T-helper 17 cell (primary cell): ENCODE results near the gene CALHM5. TPM values are rescaled to one million over a fixed set of nuclear protein-coding genes. Genes with fewer than 3 reads are reported as not detected.

Source experiments
- ATAC-seq: fragments of 150-1000 bp; cut with Tn5 transposase; 2 replicates; pipeline ENCODE4 v1.10.0; 2021; ENCODE audit warnings: mild to moderate bottlenecking, moderate library complexity
- DNase-seq, 3 donors: peaks; one replicate each; pipeline versions ENCODE4 v3.0.0 to v3.0.0-alpha.2; 2020 to 2021
- H3K9me3 ChIP-seq: one replicate; pipeline ENCODE4 v1.7.0; 2013; ENCODE audit warnings: low read length, mild to moderate bottlenecking; ENCODE audit not compliant: control insufficient read depth, poor library complexity, severe bottlenecking
- H3K27ac Mint-ChIP-seq: one replicate; pipeline ENCODE4 v1.8.0; 2022; ENCODE audit warnings: mild to moderate bottlenecking, moderate library complexity, mixed read lengths
- H3K27me3 Mint-ChIP-seq: one replicate; pipeline ENCODE4 v1.8.0; 2022; ENCODE audit warnings: mixed read lengths
- H3K36me3 Mint-ChIP-seq: one replicate; pipeline ENCODE4 v1.8.0; 2022; ENCODE audit warnings: low read depth, mixed read lengths
- H3K4me1 Mint-ChIP-seq: one replicate; pipeline ENCODE4 v1.8.0; 2022; ENCODE audit warnings: mild to moderate bottlenecking, mixed read lengths
- H3K4me3 Mint-ChIP-seq: one replicate; pipeline ENCODE4 v1.8.0; 2022; ENCODE audit warnings: mild to moderate bottlenecking, moderate library complexity, mixed read lengths
- total RNA-seq, 4 donors: library from RNA in 2 of 4; stranded (reverse) in 2 of 4; gene quantifications; one replicate each; pipeline ENCODE4 v1.2.3 and lab custom pipeline; 2022 to 2026

Gene CALHM5
- total RNA-seq, 2 donors from 2014 or later = 0.65 TPM; not detected in 1

DNA sequence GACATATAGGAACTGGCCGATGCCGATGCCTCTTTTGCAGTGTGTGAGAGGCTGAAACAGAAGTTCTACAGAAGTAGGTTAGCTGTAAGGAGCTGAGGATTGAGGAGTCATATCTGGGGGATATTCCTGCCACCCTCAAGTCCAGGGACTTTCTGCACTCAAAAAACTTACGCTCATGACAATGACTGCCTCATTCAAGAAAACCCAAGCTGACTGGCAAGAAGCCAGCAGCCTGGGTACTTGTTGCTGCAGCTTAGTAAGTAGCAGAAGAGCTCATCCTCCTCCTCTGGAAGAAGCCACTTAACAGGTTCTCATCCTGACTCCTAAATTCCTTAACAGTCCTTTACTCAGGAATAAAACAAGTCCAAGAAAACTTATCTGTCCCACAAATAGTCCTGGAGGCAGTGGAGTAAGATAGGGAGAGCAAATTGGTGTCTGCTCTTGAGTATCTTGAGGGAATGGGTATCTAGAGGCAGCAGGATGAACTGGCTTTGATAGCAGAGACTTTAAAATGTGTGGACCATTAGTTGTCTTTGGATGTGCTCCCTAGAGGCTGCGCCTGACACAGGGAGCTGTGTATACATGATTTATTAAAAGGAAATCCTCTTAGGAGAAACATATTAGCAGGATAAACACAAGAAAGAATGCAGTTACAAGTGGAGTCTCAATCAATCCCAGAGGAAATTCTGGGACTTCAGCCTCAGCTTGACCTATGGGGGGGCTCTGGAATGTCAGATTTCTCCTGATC, 7.4 kb downstream of the CALHM5 start:
- Mint-ChIP-seq H3K4me3 (no peak overlapping the region), H3K36me3 (no peaks in the 10 kb centered on the region), H3K27me3 (peaks cover 15% of the 10 kb centered on the region), H3K4me1 (no peaks in the 10 kb centered on the region), H3K27ac (no peak overlapping the region)
- no peaks in the 10 kb centered on the region for H3K9me3 ChIP-seq
- no peak for DNase-seq
- ATAC-seq = no peak

DNA sequence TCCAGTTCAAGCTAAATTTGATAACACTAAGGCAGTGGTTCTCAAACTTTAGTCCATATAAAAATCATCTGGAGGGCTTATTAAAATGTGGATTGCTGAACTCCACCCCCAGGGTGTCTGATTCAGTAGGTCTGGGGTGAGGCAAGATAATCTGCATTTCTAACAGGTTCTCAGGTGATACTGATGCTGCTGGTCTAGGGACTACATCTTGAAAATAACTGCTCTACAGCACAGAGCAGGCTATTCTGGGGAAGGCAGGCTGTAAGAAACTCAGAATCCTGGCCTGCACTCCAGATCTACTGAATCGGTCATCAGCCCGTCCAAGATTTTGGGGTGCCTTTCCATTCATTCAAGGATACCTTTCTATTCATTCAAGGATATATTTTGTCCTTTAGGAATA, 11.5 kb downstream of the CALHM5 start:
- ATAC-seq (no peak), DNase-seq (no peak)
- Mint-ChIP-seq H3K36me3 (no peaks in the 10 kb centered on the region), H3K4me1 (no peaks in the 10 kb centered on the region), H3K27me3 (peaks cover 30% of the 10 kb centered on the region), H3K27ac (no peak overlapping the region), H3K4me3 (no peak overlapping the region)
- no peaks in the 10 kb centered on the region for H3K9me3 ChIP-seq

DNA sequence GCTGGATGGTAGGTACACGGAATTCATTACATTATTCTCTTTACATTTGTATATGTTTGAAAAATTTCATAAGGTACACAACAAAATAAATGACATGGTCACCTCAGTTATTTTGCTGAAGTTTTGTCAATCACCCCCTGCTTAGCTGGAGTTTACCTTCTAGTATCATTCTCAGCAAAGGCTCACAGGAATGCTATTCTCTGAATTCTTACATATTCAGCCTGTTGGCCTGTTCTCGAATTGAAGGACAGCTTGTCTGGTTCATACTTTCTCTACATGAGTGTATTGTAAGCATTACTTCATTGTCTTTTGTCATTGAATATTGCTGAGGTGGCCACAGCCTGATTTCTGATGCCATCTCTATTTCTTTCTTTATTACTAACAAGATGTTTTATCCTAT, 12.8 kb downstream of the CALHM5 start:
- H3K4me1 Mint-ChIP-seq = no peaks in the 10 kb centered on the region
- no peaks in the 10 kb centered on the region for H3K36me3 Mint-ChIP-seq
- no peak overlapping the region for H3K27ac Mint-ChIP-seq
- no peak for DNase-seq
- H3K4me3 Mint-ChIP-seq = no peak overlapping the region
- H3K9me3 ChIP-seq = no peaks in the 10 kb centered on the region
- ATAC-seq = no peak
- H3K27me3 Mint-ChIP-seq = peaks cover 24% of the 10 kb centered on the region

DNA sequence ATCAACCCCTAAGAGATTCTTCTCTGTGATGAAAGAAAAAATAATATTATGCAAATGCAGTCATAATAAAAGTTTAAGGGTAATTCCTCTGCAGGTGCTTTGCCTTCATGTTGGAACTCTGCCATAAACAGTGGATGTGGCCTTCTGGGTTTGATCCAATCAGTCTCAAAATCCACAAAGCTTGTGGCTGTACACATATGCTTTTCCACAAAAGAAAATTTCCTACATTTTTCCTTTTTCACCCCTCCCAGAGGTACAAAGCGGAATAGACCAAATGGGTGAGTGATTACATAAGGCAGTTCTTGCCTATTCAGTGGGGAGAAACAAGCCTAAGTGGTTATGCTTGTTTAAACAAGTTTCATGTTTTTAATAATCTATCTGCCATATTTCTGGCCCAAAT, 16.7 kb downstream of the CALHM5 start:
- H3K4me1 Mint-ChIP-seq = peaks cover 2% of the 10 kb centered on the region
- no peaks in the 10 kb centered on the region for H3K9me3 ChIP-seq
- DNase-seq (no peak), ATAC-seq (no peak)
- H3K4me3 Mint-ChIP-seq = no peak overlapping the region
- H3K27me3 Mint-ChIP-seq = peaks cover 45% of the 10 kb centered on the region
- no peak overlapping the region for H3K27ac Mint-ChIP-seq
- no peaks in the 10 kb centered on the region for H3K36me3 Mint-ChIP-seq

DNA sequence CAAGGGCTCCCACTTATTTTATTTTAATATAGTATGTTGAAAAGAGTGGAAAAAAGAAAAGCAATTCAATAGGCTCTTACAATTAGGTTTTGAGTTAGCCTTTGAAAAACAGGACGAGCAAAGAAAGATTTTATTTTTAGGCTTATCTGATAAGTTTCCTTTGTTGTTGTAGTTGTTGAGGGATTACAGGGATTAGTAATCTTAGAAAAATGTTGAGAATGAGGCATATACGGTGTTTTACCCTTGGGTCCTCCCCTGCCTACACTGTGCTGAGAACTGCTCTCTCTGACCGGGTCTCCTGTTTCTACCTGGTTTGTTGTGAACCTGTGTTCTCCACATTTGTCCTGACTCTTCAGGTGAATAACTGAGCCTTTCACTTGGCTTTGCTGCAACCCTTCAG, 17.3 kb downstream of the CALHM5 start:
- ATAC-seq (no peak), DNase-seq (no peak)
- no peaks in the 10 kb centered on the region for H3K9me3 ChIP-seq
- H3K4me3 Mint-ChIP-seq = no peak overlapping the region
- no peak overlapping the region for H3K27ac Mint-ChIP-seq
- H3K27me3 Mint-ChIP-seq = peaks cover 51% of the 10 kb centered on the region
- no peaks in the 10 kb centered on the region for H3K36me3 Mint-ChIP-seq
- peaks cover 2% of the 10 kb centered on the region for H3K4me1 Mint-ChIP-seq

DNA sequence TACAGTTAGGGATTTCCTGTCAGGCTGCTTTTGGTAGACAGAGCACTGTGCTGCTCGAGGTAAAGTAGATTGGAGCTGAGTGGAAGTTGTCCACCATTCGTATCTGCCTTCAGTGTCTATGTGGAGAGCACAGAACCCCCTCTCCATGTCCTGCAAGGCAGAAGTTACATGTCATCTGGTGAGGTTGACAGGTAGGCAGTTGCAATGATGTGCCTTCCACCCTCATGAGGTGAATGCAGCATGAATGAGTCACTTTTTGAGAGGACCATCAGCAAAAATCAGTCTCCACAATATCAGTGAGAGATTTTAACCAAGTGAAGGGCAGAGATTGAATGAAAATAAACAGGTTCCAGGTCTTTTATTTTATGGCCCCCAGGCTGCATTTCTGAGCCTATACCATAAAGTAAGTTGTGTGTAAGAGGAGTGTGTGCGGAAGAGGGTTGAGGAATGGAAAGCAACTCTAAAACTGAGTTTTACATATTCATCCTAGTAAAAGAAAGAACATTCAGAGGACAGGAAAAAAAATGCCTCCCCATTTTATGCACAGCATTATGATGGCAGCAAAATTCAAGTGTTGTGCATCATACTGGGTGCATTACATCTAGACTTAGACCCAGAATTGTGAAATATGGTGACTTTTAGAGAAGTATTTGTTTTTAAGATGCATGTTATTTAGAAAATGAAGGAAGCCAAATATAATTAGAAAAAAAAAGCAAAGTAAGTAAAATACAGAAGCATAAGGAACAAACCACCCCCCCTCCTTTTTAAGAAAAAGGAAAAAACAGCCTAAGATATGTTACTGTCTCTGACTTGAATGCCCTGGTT, 18.2 kb downstream of the CALHM5 start:
- peaks cover 2% of the 10 kb centered on the region for H3K4me1 Mint-ChIP-seq
- DNase-seq (no peak), ATAC-seq (no peak)
- peaks cover 59% of the 10 kb centered on the region for H3K27me3 Mint-ChIP-seq
- H3K27ac Mint-ChIP-seq = no peak overlapping the region
- no peaks in the 10 kb centered on the region for H3K9me3 ChIP-seq
- no peak overlapping the region for H3K4me3 Mint-ChIP-seq
- H3K36me3 Mint-ChIP-seq = no peaks in the 10 kb centered on the region

DNA sequence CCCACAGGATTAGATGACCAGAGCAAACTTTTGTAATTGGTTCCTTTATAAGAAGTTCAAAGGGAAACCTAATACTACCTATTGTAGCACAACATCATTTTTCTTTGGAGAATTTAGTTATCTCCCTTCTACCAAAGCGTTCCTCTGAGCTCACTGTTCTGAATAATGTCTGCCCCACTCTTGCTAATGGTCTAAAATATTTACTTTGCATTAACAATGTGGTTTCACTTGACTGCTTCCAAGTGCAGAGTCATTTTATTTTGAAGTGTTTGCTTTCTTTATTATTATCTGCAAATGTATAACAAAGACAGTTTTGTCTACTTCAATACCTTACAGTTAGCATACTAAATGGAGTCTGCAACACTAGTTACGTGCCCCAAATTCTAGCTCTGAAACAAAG, 19.0 kb downstream of the CALHM5 start:
- Mint-ChIP-seq H3K27me3 (peaks cover 59% of the 10 kb centered on the region), H3K36me3 (no peaks in the 10 kb centered on the region), H3K4me3 (no peak overlapping the region), H3K27ac (no peak overlapping the region), H3K4me1 (peaks cover 2% of the 10 kb centered on the region)
- H3K9me3 ChIP-seq = no peaks in the 10 kb centered on the region
- ATAC-seq (no peak), DNase-seq (no peak)

DNA sequence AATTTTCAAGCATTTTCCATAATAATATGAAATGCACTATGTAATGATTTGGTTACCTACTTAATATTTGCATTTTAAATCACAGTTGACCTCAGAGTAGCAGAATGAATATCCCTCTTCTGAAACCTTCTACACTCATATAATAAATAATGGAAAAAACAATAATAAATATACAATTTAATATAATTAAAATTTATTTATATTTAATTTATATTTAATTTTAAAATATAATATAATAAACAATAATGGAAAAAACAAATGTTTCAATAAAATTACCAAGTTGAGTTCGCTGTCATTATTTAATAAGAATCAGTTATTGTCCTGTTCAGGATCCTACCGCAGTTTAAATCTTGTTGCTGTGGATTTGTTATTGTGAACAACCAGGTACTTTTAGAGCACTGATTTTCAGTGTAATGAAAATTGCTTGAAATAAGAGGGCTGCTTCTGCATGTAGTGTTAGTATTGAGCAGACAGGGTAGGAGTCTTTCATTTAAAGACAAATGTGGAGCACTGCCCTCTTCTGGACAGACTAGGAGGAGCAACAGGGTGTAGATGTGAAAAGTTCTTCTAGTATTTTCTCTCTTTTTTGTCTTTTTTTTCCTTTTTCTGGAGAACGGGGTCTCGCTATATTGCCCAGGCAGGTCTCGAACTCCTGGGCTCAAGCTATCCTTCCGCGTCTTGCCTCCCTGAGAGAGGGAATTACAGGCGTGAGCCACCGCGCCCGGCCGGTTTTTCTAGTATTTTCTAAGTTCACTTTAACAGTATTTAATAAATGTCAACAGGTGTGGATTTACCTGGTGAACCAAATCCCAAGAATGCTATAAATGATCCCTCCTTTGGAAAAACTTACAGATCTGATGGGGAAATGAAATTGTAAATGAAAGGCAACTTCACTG, 20.5 kb downstream of the CALHM5 start:
- H3K4me3 Mint-ChIP-seq = no peak overlapping the region
- peaks cover 50% of the 10 kb centered on the region for H3K27me3 Mint-ChIP-seq
- H3K27ac Mint-ChIP-seq = no peak overlapping the region
- H3K4me1 Mint-ChIP-seq = peaks cover 2% of the 10 kb centered on the region
- ATAC-seq (peak; percentile 97), DNase-seq (peak in 2 of 3 donors; percentile 25 to 58)
- H3K9me3 ChIP-seq = no peaks in the 10 kb centered on the region
- H3K36me3 Mint-ChIP-seq = no peaks in the 10 kb centered on the region

DNA sequence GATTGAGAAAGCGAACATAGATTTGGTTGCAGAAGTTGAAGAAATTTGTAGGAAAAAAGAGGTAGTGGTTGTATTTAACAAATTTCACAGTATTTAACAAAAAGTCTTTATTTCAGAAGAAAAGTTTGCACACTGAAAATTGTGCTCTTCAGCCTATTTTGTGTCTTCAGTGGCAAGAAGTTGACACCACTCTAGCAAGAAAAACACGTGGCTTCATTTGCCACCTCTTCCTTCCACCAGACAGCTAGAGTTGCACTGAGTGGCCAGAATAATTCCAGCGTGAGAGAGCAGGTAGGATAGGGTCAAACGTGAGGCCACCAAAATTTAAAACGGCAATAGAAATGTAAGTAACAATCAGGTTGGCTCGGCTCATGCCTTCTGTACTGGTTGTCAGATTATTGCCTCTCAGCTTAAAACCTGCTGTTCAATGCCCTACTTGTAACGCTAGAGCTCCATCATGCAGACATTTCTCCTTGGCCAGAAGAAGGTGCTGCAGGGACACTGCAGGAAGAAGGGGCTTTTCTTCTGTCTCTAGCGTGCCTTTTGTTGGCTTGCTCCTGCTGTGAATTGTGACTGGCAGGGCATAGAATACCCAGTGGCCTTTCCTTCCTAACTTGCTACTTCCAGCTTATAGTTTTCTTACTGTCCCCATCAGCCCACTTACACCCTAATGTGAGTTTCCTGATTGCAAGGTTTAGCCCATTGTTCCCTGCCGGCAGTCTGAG, 22.0 kb downstream of the CALHM5 start:
- ATAC-seq (no peak), DNase-seq (no peak)
- Mint-ChIP-seq H3K36me3 (no peaks in the 10 kb centered on the region), H3K4me1 (peaks cover 2% of the 10 kb centered on the region), H3K27me3 (peaks cover 44% of the 10 kb centered on the region), H3K27ac (no peak overlapping the region), H3K4me3 (no peak overlapping the region)
- no peaks in the 10 kb centered on the region for H3K9me3 ChIP-seq

DNA sequence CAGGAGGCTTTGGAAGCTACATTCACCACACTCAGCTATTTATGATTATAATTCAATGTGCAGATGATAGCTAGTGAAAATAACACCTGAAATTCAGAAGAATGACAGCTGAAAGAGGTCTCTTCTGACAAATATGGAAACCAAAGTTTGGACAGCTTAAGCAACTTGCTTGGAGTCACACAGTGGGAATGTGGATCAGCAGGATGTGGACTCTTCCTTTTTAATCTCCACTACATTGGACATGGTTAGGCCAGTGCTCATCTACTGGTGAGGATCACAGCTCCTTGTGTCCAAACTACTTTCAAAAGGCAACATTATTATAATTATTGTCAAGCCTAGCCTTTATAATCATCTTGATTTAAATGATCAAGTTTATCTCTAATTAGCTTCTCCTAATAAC, 23.7 kb downstream of the CALHM5 start:
- DNase-seq = no peak
- H3K9me3 ChIP-seq = no peaks in the 10 kb centered on the region
- Mint-ChIP-seq H3K27ac (no peak overlapping the region), H3K4me3 (no peak overlapping the region), H3K4me1 (peaks cover 2% of the 10 kb centered on the region), H3K27me3 (peaks cover 42% of the 10 kb centered on the region), H3K36me3 (no peaks in the 10 kb centered on the region)
- no peak for ATAC-seq

DNA sequence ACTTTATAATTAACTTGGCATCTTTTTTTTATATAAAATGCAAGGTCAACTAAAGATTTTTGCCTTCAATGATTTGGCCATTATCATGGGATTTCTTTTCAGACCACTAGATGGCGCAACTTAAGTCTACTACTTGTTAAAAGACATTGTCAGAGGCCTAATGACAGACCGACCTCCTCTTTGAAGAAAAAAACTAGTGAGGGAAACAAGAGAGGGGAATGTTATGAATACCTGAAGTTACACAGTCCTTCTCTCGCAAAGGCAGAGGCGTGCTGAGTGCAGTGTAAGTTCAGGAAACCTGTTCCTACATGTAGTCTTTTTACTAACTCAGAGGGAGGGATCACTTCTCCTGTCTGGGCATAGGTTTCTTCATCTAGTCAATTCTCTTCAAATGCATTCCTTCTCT, 24.8 kb downstream of the CALHM5 start:
- Mint-ChIP-seq H3K4me3 (no peak overlapping the region), H3K36me3 (no peaks in the 10 kb centered on the region), H3K27ac (no peak overlapping the region), H3K4me1 (no peaks in the 10 kb centered on the region), H3K27me3 (peaks cover 44% of the 10 kb centered on the region)
- ATAC-seq = peak; percentile 66
- no peak for DNase-seq
- no peaks in the 10 kb centered on the region for H3K9me3 ChIP-seq

DNA sequence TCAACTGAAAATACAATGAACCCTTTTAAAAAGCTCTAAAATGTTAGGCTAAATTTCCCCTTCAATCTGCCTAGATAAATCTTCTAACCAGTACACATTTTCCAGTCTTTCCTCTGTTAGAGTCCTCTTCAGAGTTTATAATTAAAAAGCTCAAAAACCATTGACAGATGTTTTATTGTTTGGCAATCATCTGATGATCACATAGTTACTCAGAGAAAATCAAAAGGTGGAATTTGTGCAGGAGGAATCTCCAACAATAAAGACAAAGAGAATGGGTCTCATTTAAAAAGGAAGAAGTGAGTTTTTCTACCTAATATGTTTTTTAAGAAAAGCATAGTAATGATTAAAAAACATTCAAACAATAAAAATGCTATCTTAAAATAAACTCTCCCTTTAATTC, 31.0 kb downstream of the CALHM5 start:
- no peak for DNase-seq
- Mint-ChIP-seq H3K36me3 (no peaks in the 10 kb centered on the region), H3K4me1 (no peaks in the 10 kb centered on the region), H3K27ac (no peak overlapping the region), H3K27me3 (peaks cover 58% of the 10 kb centered on the region), H3K4me3 (no peak overlapping the region)
- ATAC-seq = no peak
- no peaks in the 10 kb centered on the region for H3K9me3 ChIP-seq
